ENCODE results near the gene TP53I13.

Gene TP53I13

GRCh38 chr17:29567554-29568330 is 759 bp upstream of the TP53I13 start:
- Histone ChIP-seq H3K36me3 (ENCODE audit: insufficient read depth, low read length) (no peaks in the 10 kb centered on the region), H3K9ac (ENCODE audit: low read depth, low read length) (peak overlapping the region; percentile 20), H3K27me3 (ENCODE audit: insufficient read depth, low read length) (peaks cover 70% of the 10 kb centered on the region), H3K27ac (ENCODE audit: low read depth, low read length) (no peak overlapping the region; the same call in 1 of the 2 replicates), H3K4me1 (ENCODE audit: insufficient read depth, low read length) (peaks cover 4% of the 10 kb centered on the region; the same call in 1 of the 2 replicates), H3K9me3 (ENCODE audit: insufficient read depth, low read depth, low read length) (no peaks in the 10 kb centered on the region), H3K4me3 (ENCODE audit: low read length) (peak overlapping the region; percentile 75)
- under 1% methylated on average over 63 of the region's 63 CpGs for WGBS

DNA sequence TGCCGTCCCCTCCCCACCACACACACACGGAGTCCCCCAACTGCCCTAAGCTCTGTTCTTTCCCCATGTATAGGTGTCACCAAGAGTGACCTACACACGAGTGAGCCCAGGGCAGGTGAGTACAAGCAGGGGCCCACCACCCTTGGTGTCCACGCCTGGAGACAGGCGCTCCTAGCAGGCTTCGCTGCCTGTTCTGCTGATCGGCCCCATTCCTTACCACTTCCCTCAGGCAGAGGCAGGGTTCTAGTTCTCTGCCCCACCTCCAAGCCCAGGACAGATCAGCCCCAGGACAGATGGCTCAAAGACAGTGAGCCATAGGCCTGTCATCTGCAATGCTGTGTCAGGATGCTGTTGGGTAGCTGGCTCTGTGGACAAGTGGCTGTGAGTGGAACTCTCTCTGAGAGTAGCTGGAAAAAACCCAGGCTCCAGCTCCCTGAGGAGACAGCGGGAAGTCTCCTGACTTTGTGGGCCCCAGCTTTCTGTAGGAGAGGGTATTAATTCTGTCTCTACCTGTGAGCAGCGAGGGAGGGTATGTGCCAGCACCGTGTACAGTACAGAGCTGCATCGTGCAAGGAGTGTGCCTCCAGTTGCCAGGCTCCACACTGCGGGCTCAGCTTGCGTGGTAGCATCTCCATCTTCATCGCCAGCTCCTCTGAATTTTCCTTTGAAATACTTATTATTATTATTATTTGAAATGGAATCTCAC is 897 bp downstream of the TP53I13 start:
- Histone ChIP-seq H3K27me3 (ENCODE audit: insufficient read depth, low read length) (peaks cover 64% of the 10 kb centered on the region), H3K4me3 (ENCODE audit: low read length) (peak overlapping the region; percentile 81), H3K36me3 (ENCODE audit: insufficient read depth, low read length) (peaks cover 4% of the 10 kb centered on the region; the same call in 1 of the 2 replicates), H3K27ac (ENCODE audit: low read depth, low read length) (no peak overlapping the region), H3K9me3 (ENCODE audit: insufficient read depth, low read depth, low read length) (no peaks in the 10 kb centered on the region), H3K9ac (ENCODE audit: low read depth, low read length) (peak overlapping the region; percentile 70), H3K4me1 (ENCODE audit: insufficient read depth, low read length) (peaks cover 8% of the 10 kb centered on the region)
- 68% methylated on average over 14 of the region's 14 CpGs for WGBS

GRCh38 chr17:29570521-29570920 is 2.0 kb downstream of the TP53I13 start:
- 92% methylated on average over 7 of the region's 7 CpGs for WGBS
- peaks cover 53% of the 10 kb centered on the region for H3K27me3 ChIP-seq (ENCODE audit: insufficient read depth, low read length)
- no peak overlapping the region for H3K9ac ChIP-seq (ENCODE audit: low read depth, low read length)
- no peaks in the 10 kb centered on the region for H3K9me3 ChIP-seq (ENCODE audit: insufficient read depth, low read depth, low read length)
- H3K27ac ChIP-seq (ENCODE audit: low read depth, low read length) = no peak overlapping the region
- peaks cover 9% of the 10 kb centered on the region; the same call in 1 of the 2 replicates for H3K36me3 ChIP-seq (ENCODE audit: insufficient read depth, low read length)
- no peak overlapping the region for H3K4me3 ChIP-seq (ENCODE audit: low read length)
- peaks cover 8% of the 10 kb centered on the region for H3K4me1 ChIP-seq (ENCODE audit: insufficient read depth, low read length)

DNA sequence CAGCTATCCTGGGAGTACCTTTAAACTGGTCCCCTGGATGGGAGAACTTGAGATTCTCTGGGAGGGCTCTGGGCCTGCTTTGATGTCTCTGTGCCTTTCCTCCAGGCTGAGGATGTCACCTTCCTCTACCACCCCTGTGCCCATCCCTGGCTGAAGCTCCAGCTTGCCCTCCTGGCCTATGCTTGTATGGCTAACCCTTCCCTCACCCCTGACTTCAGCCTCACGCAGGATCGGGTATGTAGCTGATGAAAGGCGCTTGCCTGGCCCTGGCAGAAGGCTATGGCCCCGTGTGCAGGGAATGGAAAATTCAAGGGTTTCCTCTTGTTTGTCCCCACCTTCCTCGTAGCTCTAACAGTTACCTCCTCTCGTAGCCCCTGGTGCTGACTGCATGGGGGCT is 3.0 kb downstream of the TP53I13 start:
- H3K36me3 ChIP-seq (ENCODE audit: insufficient read depth, low read length) = peaks cover 18% of the 10 kb centered on the region
- WGBS = 90% methylated on average over 6 of the region's 6 CpGs
- H3K4me3 ChIP-seq (ENCODE audit: low read length) = no peak overlapping the region
- peaks cover 8% of the 10 kb centered on the region for H3K4me1 ChIP-seq (ENCODE audit: insufficient read depth, low read length)
- H3K27ac ChIP-seq (ENCODE audit: low read depth, low read length) = no peak overlapping the region
- peaks cover 43% of the 10 kb centered on the region for H3K27me3 ChIP-seq (ENCODE audit: insufficient read depth, low read length)
- no peaks in the 10 kb centered on the region for H3K9me3 ChIP-seq (ENCODE audit: insufficient read depth, low read depth, low read length)
- H3K9ac ChIP-seq (ENCODE audit: low read depth, low read length) = no peak overlapping the region

GRCh38 chr17:29571883-29572681 is 3.6 kb downstream of the TP53I13 start:
- Histone ChIP-seq H3K36me3 (ENCODE audit: insufficient read depth, low read length) (peaks cover 22% of the 10 kb centered on the region), H3K4me3 (ENCODE audit: low read length) (0 out of 2 replicates have a peak overlapping the region, but pooled peaks have one; percentile 36), H3K27me3 (ENCODE audit: insufficient read depth, low read length) (peaks cover 37% of the 10 kb centered on the region), H3K4me1 (ENCODE audit: insufficient read depth, low read length) (peaks cover 8% of the 10 kb centered on the region), H3K9me3 (ENCODE audit: insufficient read depth, low read depth, low read length) (no peaks in the 10 kb centered on the region), H3K27ac (ENCODE audit: low read depth, low read length) (no peak overlapping the region), H3K9ac (ENCODE audit: low read depth, low read length) (no peak overlapping the region)
- 66% methylated on average over 30 of the region's 30 CpGs for WGBS

DNA sequence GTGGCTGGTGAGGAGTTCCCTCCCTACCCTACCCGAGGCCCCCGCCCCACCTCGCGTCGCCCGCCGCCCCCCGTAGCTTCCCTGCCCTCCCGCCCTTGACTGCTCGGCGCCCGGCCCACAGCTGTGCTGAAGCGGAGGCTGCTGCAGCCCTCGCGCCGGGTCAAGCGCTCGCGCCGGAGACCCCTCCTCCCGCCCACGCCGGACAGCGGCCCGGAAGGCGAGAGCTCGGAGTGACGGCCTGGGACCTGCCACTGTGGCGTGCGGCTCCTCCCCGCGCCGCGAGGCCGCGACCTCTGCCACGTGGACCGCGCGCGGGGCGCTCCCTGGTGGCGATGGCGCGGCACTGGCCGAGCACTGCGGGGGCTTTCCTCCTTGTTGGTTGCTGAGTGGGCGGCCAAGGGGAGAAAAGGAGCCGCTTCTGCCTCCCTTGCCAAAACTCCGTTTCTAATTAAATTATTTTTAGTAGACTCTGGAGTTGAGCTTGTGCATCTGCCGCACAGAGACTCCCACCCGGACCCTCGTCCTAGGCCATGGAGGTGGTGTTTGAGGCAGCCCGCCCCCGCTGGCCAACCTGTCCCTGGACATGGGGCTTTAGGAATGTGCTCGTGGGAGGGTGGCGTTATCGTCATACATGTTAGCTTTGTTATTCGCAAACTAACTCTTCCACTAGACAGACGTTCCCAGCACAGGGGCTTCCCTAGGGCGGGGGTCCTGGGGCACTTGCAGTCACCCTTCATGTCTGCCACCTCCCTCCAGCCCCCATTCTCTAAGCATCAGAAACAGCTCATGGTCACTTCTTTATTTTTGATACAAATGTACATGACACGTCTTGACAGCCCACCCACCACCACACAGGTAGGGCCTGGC is 4.4 kb downstream of the TP53I13 start:
- Histone ChIP-seq H3K9me3 (ENCODE audit: insufficient read depth, low read depth, low read length) (no peaks in the 10 kb centered on the region), H3K27ac (ENCODE audit: low read depth, low read length) (no peak overlapping the region), H3K9ac (ENCODE audit: low read depth, low read length) (peak overlapping the region; percentile 57; the same call in 1 of the 2 replicates), H3K4me3 (ENCODE audit: low read length) (peak overlapping the region; percentile 36; the same call in 1 of the 2 replicates), H3K27me3 (ENCODE audit: insufficient read depth, low read length) (peaks cover 29% of the 10 kb centered on the region), H3K36me3 (ENCODE audit: insufficient read depth, low read length) (peaks cover 28% of the 10 kb centered on the region), H3K4me1 (ENCODE audit: insufficient read depth, low read length) (peaks cover 8% of the 10 kb centered on the region)
- WGBS = 19% methylated on average over 58 of the region's 62 CpGs

GRCh38 chr17:29573558-29573869 is 5.0 kb downstream of the TP53I13 start:
- no peak overlapping the region for H3K9ac ChIP-seq (ENCODE audit: low read depth, low read length)
- WGBS = 91% methylated on average over 6 of the region's 6 CpGs

DNA sequence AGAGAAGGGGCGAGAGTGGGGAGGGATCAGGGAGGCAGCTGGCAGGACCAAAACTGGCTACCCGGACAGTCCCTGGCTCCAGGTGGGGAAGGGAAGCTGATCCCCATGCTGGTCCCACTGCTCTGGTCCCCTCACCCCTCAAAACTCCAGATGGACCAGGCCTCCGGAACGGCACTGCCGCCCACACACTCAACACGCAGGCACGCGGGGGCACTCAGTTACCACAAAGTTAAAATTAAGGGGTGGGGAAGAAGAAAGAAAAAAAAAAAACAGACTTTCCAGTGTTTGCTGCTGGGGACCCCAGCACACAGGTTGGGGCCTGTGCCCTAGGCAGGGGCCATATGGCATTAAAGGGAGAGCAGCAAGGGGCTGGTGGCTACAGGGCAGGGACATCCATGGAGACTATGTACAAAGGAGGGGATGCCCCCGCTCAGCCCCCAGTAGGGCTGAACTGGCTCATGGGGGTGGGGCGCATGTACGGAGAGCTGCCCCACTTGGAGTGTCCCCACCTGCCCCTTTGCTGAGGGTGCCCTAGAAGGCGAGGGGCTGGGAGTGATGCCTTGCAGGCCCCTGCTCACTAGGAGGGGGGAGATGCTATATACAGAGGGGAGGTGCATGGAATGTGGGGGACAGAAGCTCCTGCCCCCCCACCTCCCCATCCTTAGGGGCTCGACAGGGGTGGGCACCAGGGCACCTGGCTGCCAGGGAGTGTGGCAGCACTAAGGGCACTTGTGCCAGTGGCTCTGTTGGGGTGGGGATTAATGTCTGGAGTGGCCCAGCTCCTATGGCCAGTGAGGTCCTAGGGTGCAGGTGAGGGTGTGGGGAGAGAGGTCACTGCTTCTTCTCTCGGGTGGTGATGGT is 5.6 kb downstream of the TP53I13 start:
- Histone ChIP-seq H3K9ac (ENCODE audit: low read depth, low read length) (no peak overlapping the region), H3K27me3 (ENCODE audit: insufficient read depth, low read length) (peaks cover 26% of the 10 kb centered on the region), H3K9me3 (ENCODE audit: insufficient read depth, low read depth, low read length) (no peaks in the 10 kb centered on the region), H3K36me3 (ENCODE audit: insufficient read depth, low read length) (peaks cover 34% of the 10 kb centered on the region), H3K27ac (ENCODE audit: low read depth, low read length) (no peak overlapping the region), H3K4me3 (ENCODE audit: low read length) (no peak overlapping the region), H3K4me1 (ENCODE audit: insufficient read depth, low read length) (peaks cover 7% of the 10 kb centered on the region)
- WGBS = 97% methylated on average over 14 of the region's 14 CpGs

More at GRCh38 chr17:29573558-29573869, 5.0 kb downstream of the TP53I13 start:
- Histone ChIP-seq H3K4me3 (ENCODE audit: low read length) (no peak overlapping the region), H3K4me1 (ENCODE audit: insufficient read depth, low read length) (peaks cover 8% of the 10 kb centered on the region), H3K27ac (ENCODE audit: low read depth, low read length) (no peak overlapping the region), H3K9me3 (ENCODE audit: insufficient read depth, low read depth, low read length) (no peaks in the 10 kb centered on the region), H3K36me3 (ENCODE audit: insufficient read depth, low read length) (peaks cover 33% of the 10 kb centered on the region), H3K27me3 (ENCODE audit: insufficient read depth, low read length) (peaks cover 26% of the 10 kb centered on the region)

DNA sequence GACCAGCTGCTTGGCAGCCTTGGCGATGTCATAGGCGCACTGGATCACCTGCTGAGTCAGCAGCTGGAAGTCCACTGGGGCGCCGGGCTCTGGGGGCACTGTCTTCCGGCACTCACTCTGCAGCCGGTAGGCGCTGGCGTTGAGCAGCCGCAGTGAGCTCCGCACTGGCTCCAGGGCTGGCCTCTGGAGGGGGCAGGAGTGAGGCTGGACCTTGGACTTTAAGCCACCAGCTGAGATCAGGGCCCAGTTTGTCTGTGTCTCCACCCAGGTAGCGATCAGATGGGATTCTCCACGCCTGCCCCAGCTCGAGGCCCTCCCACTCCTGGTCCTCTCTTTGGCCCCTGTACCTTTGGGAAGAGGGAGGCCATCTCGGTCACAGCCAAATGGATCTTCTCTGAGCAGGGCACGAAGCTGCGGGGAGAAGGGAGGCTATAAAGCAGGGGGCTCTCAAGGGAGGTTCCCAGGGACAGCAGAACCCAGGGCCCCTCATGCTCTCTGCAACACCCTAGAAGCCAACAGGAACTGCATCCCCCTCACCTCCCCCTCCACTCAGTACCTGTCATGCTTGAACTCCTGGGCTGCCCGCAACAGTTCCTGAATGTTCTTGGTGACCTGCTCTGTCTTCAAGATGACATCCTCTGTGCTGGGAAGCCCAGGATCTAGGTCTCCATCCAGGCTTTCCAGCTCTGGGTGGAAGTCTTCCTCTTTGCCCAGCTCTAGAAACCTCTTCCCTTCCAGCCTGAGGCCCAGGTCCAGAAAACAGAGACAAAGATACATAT is 6.4 kb downstream of the TP53I13 start:
- peaks cover 38% of the 10 kb centered on the region for H3K36me3 ChIP-seq (ENCODE audit: insufficient read depth, low read length)
- H3K9me3 ChIP-seq (ENCODE audit: insufficient read depth, low read depth, low read length) = no peaks in the 10 kb centered on the region
- peaks cover 4% of the 10 kb centered on the region; the same call in 1 of the 2 replicates for H3K4me1 ChIP-seq (ENCODE audit: insufficient read depth, low read length)
- H3K27me3 ChIP-seq (ENCODE audit: insufficient read depth, low read length) = peaks cover 20% of the 10 kb centered on the region
- no peak overlapping the region for H3K4me3 ChIP-seq (ENCODE audit: low read length)
- H3K9ac ChIP-seq (ENCODE audit: low read depth, low read length) = no peak overlapping the region
- H3K27ac ChIP-seq (ENCODE audit: low read depth, low read length) = no peak overlapping the region
- 95% methylated on average over 17 of the region's 17 CpGs for WGBS
